ENCODE measurements around the gene NDUFA12.

NDUFA12 gene

DNA sequence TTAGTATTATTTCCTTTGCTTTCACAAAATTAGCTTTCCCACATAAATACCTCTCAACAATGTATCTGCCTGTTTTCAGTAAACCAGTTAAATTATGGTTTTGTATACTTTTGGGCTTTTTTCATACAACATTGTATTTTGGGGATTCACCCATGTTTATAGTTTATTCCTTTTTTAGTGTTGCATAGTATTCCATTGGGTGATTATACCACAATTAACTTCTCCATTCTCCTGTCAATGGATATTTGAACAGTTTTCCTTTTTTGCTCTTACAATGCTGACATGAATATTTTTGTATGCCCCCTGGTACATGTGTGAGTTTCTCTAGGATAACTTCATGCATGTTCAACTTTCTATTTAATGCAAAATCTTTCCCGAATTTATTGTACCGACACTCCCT lies 12.6 kb upstream of the NDUFA12 start:
- ChIA-PET CTCF (no interaction called here), POLR2A (ENCODE audit: low non-redundant PET) (interaction anchor here (0.6 kb wide), 1 partner anchor 13 kb away, joined by 3 read pairs; the partner anchor contains the start of gene NDUFA12)

GRCh38 chr12:95014554-95014953 lies 11.1 kb upstream of the NDUFA12 start:
- no peak for DNase-seq (ENCODE audit: low spot score)
- TF ChIP-seq, protein P1, sequence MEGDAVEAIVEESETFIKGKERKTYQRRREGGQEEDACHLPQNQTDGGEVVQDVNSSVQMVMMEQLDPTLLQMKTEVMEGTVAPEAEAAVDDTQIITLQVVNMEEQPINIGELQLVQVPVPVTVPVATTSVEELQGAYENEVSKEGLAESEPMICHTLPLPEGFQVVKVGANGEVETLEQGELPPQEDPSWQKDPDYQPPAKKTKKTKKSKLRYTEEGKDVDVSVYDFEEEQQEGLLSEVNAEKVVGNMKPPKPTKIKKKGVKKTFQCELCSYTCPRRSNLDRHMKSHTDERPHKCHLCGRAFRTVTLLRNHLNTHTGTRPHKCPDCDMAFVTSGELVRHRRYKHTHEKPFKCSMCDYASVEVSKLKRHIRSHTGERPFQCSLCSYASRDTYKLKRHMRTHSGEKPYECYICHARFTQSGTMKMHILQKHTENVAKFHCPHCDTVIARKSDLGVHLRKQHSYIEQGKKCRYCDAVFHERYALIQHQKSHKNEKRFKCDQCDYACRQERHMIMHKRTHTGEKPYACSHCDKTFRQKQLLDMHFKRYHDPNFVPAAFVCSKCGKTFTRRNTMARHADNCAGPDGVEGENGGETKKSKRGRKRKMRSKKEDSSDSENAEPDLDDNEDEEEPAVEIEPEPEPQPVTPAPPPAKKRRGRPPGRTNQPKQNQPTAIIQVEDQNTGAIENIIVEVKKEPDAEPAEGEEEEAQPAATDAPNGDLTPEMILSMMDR (conservative IDR thresholded peaks at IDR 0.05; ENCODE audit: low read depth) = no peak
- H3K27ac ChIP-seq = no peak overlapping the region
- ChIA-PET POLR2A (ENCODE audit: low non-redundant PET) (no interaction called here), CTCF (no interaction called here)

More for the DNA sequence above, 12.6 kb upstream of the NDUFA12 start:
- H3K27ac ChIP-seq = no peak overlapping the region
- DNase-seq (ENCODE audit: low spot score) = no peak
- TF ChIP-seq, protein P1 (conservative IDR thresholded peaks at IDR 0.05; ENCODE audit: low read depth) = no peak

- TF ChIP-seq, protein P1 (conservative IDR thresholded peaks at IDR 0.05; ENCODE audit: low read depth) = no peak
- POLR2A ChIA-PET (ENCODE audit: low non-redundant PET) = no interaction called here
- no peak for DNase-seq (ENCODE audit: low spot score)
- CTCF ChIA-PET = interaction anchor here (0.6 kb wide), 1 partner anchor 612 kb away, joined by 3 read pairs; no protein-coding TSS in a partner anchor
- H3K27ac ChIP-seq = no peak overlapping the region
These were observed 2.7 kb upstream of the NDUFA12 start for GRCh38 chr12:95006206-95006605.

GRCh38 chr12:95004610-95005009 lies 1.1 kb upstream of the NDUFA12 start:
- ChIA-PET CTCF (no interaction called here), POLR2A (ENCODE audit: low non-redundant PET) (no interaction called here)
- no peak for DNase-seq (ENCODE audit: low spot score)
- TF ChIP-seq, protein P1 (conservative IDR thresholded peaks at IDR 0.05; ENCODE audit: low read depth) = no peak
- H3K27ac ChIP-seq = no peak overlapping the region

GRCh38 chr12:95003921-95004272 lies 400 bp upstream of the NDUFA12 start:
- TF ChIP-seq, protein P1 (conservative IDR thresholded peaks at IDR 0.05; ENCODE audit: low read depth) = no peak
- H3K27ac ChIP-seq = peak overlapping the region; percentile 86
- POLR2A ChIA-PET (ENCODE audit: low non-redundant PET) = interaction anchor here (0.8 kb wide), 1 partner anchor 14 kb away, joined by 4 read pairs; no protein-coding TSS in a partner anchor
- no peak for DNase-seq (ENCODE audit: low spot score)
- CTCF ChIA-PET = interaction anchor here (0.6 kb wide), 1 partner anchor 457 kb away, joined by 3 read pairs; no protein-coding TSS in a partner anchor

- POLR2A ChIA-PET (ENCODE audit: low non-redundant PET) = interaction anchor here (0.9 kb wide), 1 partner anchor 13 kb away, joined by 3 read pairs; no protein-coding TSS in a partner anchor
- TF ChIP-seq, protein P1 (conservative IDR thresholded peaks at IDR 0.05; ENCODE audit: low read depth) = no peak
- peak overlapping the region; percentile 86 for H3K27ac ChIP-seq
- CTCF ChIA-PET = no interaction called here
- DNase-seq (ENCODE audit: low spot score) = no peak
These were observed 743 bp downstream of the NDUFA12 start for GRCh38 chr12:95002754-95003153.
